Keratinocyte (primary cell): ENCODE results near the gene BICD2. TPM values are rescaled to one million over a fixed set of nuclear protein-coding genes. Genes with fewer than 3 reads are reported as not detected.

Experiments
- DNase-seq: peaks from one replicate; pipeline ENCODE4 v3.0.0-alpha.2; 2011; ENCODE audit warnings: low read depth, missing footprints, low spot score
- FAIRE-seq: peaks from 2 replicates; lab custom pipeline; 2011; peaks lifted over from hg19 to GRCh38; lab: Jason Lieb, UNC
- H2AFZ ChIP-seq: 2 replicates; pipeline ENCODE4 v1.6.0; 2012; ENCODE audit warnings: low read length, control low read depth, inconsistent platforms; ENCODE audit not compliant: control insufficient read depth
- H3K27ac ChIP-seq: 2 replicates; pipeline ENCODE4 v1.5.1; 2011; ENCODE audit warnings: low read length; ENCODE audit not compliant: control insufficient read depth, insufficient read depth
- H3K27me3 ChIP-seq: 3 replicates; pipeline ENCODE4 v1.6.0; 2011; ENCODE audit warnings: low read length; ENCODE audit not compliant: control insufficient read depth, insufficient read depth; ENCODE audit errors: extremely low read depth
- H3K36me3 ChIP-seq, 2 experiments: 2 replicates in 1 of 2; 3 replicates in 1 of 2; pipeline ENCODE4 v1.5.1; 2011; ENCODE audit warnings: low read length in 2 of 2, mild to moderate bottlenecking in 1 of 2; ENCODE audit not compliant: control insufficient read depth in 2 of 2, insufficient read depth in 2 of 2; ENCODE audit errors: extremely low read depth in 1 of 2
- H3K4me1 ChIP-seq: 3 replicates; pipeline ENCODE4 v1.5.1; 2011; ENCODE audit warnings: low read length; ENCODE audit not compliant: control insufficient read depth, insufficient read depth; ENCODE audit errors: extremely low read depth
- H3K4me2 ChIP-seq: 3 replicates; pipeline ENCODE4 v1.6.0; 2011; ENCODE audit warnings: low read depth, low read length; ENCODE audit not compliant: control insufficient read depth, insufficient read depth; ENCODE audit errors: extremely low read depth
- H3K4me3 ChIP-seq, 3 experiments: fragments of 200-600 bp in 1 of 3; sonication (generic) in 1 of 3; 2 replicates in 2 of 3; 3 replicates in 1 of 3; pipeline ENCODE4 v1.5.1; 2011 to 2016; ENCODE audit warnings: low read length in 3 of 3, mild to moderate bottlenecking in 3 of 3, control low read depth in 2 of 3, inconsistent platforms in 1 of 3, low read depth in 1 of 3, mixed read lengths in 1 of 3, mixed run types in 1 of 3, moderate library complexity in 1 of 3; ENCODE audit not compliant: control insufficient read depth in 2 of 3, insufficient read depth in 2 of 3; ENCODE audit errors: extremely low read depth in 1 of 3
- H3K79me2 ChIP-seq: 2 replicates; pipeline ENCODE4 v1.6.0; 2012; ENCODE audit warnings: low read length; ENCODE audit not compliant: control insufficient read depth, insufficient read depth
- H3K9ac ChIP-seq: 3 replicates; pipeline ENCODE4 v1.6.0; 2011; ENCODE audit warnings: low read length; ENCODE audit not compliant: control insufficient read depth, insufficient read depth; ENCODE audit errors: extremely low read depth
- H3K9me1 ChIP-seq: 3 replicates; pipeline ENCODE4 v1.6.0; 2011; ENCODE audit warnings: low read length; ENCODE audit not compliant: control insufficient read depth, insufficient read depth; ENCODE audit errors: extremely low read depth
- H3K9me3 ChIP-seq: 2 replicates; pipeline ENCODE4 v1.5.1; 2012; ENCODE audit warnings: low read depth, low read length; ENCODE audit not compliant: control insufficient read depth
- H4K20me1 ChIP-seq: 3 replicates; pipeline ENCODE4 v1.6.0; 2011; ENCODE audit warnings: low read length; ENCODE audit not compliant: control insufficient read depth, insufficient read depth; ENCODE audit errors: extremely low read depth
- CTCF ChIP-seq, 3 experiments: IDR thresholded peaks in 1 of 3; conservative IDR thresholded peaks in 1 of 3; optimal IDR thresholded peaks in 1 of 3; 2 replicates in 2 of 3; 3 replicates in 1 of 3; pipeline versions ENCODE3 to v1.5.1; 2011; ENCODE audit warnings: low read length in 3 of 3, mild to moderate bottlenecking in 3 of 3, moderate library complexity in 2 of 3, control low read depth in 1 of 3, inconsistent platforms in 1 of 3; ENCODE audit not compliant: insufficient read depth in 2 of 3; ENCODE audit errors: extremely low read depth in 1 of 3
- EZH2 ChIP-seq: IDR thresholded peaks from one replicate; pipeline ENCODE4 v1.6.1; 2012; ENCODE audit warnings: inconsistent platforms, mild to moderate bottlenecking, low read length, moderate library complexity
- dilution Hi-C: fragments of 300-500 bp; cut with MboI; formaldehyde crosslinking; loops from one replicate; pipeline ENCODE4 v1.7.0; 2020; ENCODE audit warnings: low sequenced_read_pairs; ENCODE audit not compliant: extremely low pct_ligation_motif_present
- polyA plus RNA-seq, 5 experiments: library from polyadenylated mRNA; depleted of rRNA in 3 of 5; stranded (reverse) in 3 of 5; stranded (forward) in 1 of 5; unstranded in 1 of 5; fragments of >200 nt; gene quantifications; 1 replicate in 1 of 5; 2 replicates in 3 of 5; 3 replicates in 1 of 5; pipeline versions ENCODE4 v1.2.1 to v1.2.3, GENCODE V29; 2011 to 2012; ENCODE audit warnings: missing spikeins in 2 of 5, low read depth in 1 of 5, low replicate concordance in 1 of 5

BICD2 gene
- polyA plus RNA-seq, 1 donor (not counting 4 experiments of a cell fraction or from before 2014, with no cell fraction given) = 41.9 TPM

GRCh38 chr9:92679413-92680165, 85.0 kb downstream of the BICD2 start:
- Histone ChIP-seq H3K36me3 (no peaks in the 10 kb centered on the region), H3K79me2 (no peaks in the 10 kb centered on the region), H3K9me3 (no peaks in the 10 kb centered on the region), H3K4me1 (peaks cover 28% of the 10 kb centered on the region), H3K4me2 (peak overlapping the region; percentile 80), H3K4me3 (no peak overlapping the region), H3K9me1 (no peaks in the 10 kb centered on the region), H3K27ac (peak overlapping the region; percentile 89), H4K20me1 (no peaks in the 10 kb centered on the region), H2AFZ (peak overlapping the region; percentile 54), H3K27me3 (no peaks in the 10 kb centered on the region), H3K9ac (no peak overlapping the region)
- FAIRE-seq = peak; percentile 20
- no peak for TF ChIP-seq EZH2
- no peak for TF ChIP-seq CTCF (optimal IDR thresholded peaks at IDR 0.05 in 1 of 3, IDR thresholded peaks at IDR 0.05 in 1 of 3, conservative IDR thresholded peaks at IDR 0.05 in 1 of 3; ENCODE audit: extremely low read depth in 1 of 3, insufficient read depth in 2 of 3, low read length in 3 of 3)
- no peak for DNase-seq
- dilution Hi-C loops = no loop called here

GRCh38 chr9:92671323-92671722, 93.3 kb downstream of the BICD2 start:
- Histone ChIP-seq H3K4me2 (peak overlapping the region; percentile 79), H3K4me1 (peaks cover 15% of the 10 kb centered on the region), H3K79me2 (peaks cover 38% of the 10 kb centered on the region)

More at GRCh38 chr9:92671323-92671722, 93.3 kb downstream of the BICD2 start:
- no peaks in the 10 kb centered on the region for H3K9me3 ChIP-seq
- peak overlapping the region; percentile 81 to 99 (median 83) for H3K4me3 ChIP-seq
- TF ChIP-seq EZH2 = no peak
- TF ChIP-seq CTCF (optimal IDR thresholded peaks at IDR 0.05 in 1 of 3, IDR thresholded peaks at IDR 0.05 in 1 of 3, conservative IDR thresholded peaks at IDR 0.05 in 1 of 3; ENCODE audit: extremely low read depth in 1 of 3, insufficient read depth in 2 of 3, low read length in 3 of 3) = no peak
- peaks cover 6 to 9% of the 10 kb centered on the region in 2 experiments for H3K36me3 ChIP-seq
- H3K9ac ChIP-seq = peak overlapping the region; percentile 39
- H4K20me1 ChIP-seq = no peaks in the 10 kb centered on the region
- H2AFZ ChIP-seq = no peak overlapping the region
- peak overlapping the region; percentile 99 for H3K27ac ChIP-seq
- H3K9me1 ChIP-seq = no peaks in the 10 kb centered on the region
- FAIRE-seq (no peak), DNase-seq (peak; percentile 85)
- dilution Hi-C loops = no loop called here
- H3K27me3 ChIP-seq = no peaks in the 10 kb centered on the region
